HEK293 (cell line): Measurements from ENCODE around the gene UAP1.

Experiments used
- MZF1 ChIP-seq: fragments of 450-650 bp; formaldehyde crosslinking; IDR thresholded peaks from 2 replicates; pipeline ENCODE4 v1.5.1; 2017; ENCODE audit warnings: missing biosample characterization, missing genetic modification characterization, borderline replicate concordance
- PATZ1 ChIP-seq: fragments of 450-650 bp; formaldehyde crosslinking; IDR thresholded peaks from 2 replicates; pipeline ENCODE4 v1.5.1; 2016; ENCODE audit warnings: missing biosample characterization, missing genetic modification characterization
- REPIN1 ChIP-seq: fragments of 450-650 bp; formaldehyde crosslinking; IDR thresholded peaks from 2 replicates; pipeline ENCODE4 v1.5.1; 2017; ENCODE audit warnings: missing biosample characterization, missing genetic modification characterization, low read depth
- YY1 ChIP-seq: fragments of 450-650 bp; formaldehyde crosslinking; IDR thresholded peaks from 2 replicates; pipeline ENCODE4 v1.5.1; 2018; ENCODE audit warnings: missing biosample characterization, missing genetic modification characterization
- ZEB2 ChIP-seq: fragments of 450-650 bp; formaldehyde crosslinking; IDR thresholded peaks from 2 replicates; pipeline ENCODE4 v1.5.1; 2016; ENCODE audit warnings: missing biosample characterization, missing genetic modification characterization
- ZNF350 ChIP-seq: fragments of 450-650 bp; formaldehyde crosslinking; IDR thresholded peaks from 2 replicates; pipeline ENCODE4 v1.5.0; 2017; ENCODE audit warnings: missing biosample characterization, mild to moderate bottlenecking, missing genetic modification characterization
- TF ChIP-seq, protein P1 (sequence below): fragments of 450-650 bp; formaldehyde crosslinking; IDR thresholded peaks from 2 replicates; pipeline ENCODE4 v1.5.1; 2016; ENCODE audit warnings: missing biosample characterization, missing genetic modification characterization

DNA sequence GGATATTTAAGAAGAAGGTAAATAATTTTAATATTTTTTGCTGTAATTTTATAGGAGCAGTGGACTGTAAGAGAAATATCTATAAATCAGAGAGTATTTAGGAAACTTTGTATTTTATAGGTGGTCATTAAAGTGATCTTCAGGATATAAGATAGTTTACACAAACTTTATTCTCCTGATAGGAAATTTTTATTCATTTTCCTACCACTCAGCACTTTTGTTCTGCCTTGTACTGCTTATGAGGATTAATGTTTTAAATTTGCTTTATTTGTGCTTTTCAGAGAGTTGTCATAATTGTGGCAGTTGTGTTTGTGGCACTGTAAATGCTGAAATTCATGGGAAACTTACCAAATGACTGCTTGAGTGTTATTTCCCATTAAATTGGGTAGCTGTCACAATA lies 34.2 kb upstream of the UAP1 start:
- TF ChIP-seq, protein P1, sequence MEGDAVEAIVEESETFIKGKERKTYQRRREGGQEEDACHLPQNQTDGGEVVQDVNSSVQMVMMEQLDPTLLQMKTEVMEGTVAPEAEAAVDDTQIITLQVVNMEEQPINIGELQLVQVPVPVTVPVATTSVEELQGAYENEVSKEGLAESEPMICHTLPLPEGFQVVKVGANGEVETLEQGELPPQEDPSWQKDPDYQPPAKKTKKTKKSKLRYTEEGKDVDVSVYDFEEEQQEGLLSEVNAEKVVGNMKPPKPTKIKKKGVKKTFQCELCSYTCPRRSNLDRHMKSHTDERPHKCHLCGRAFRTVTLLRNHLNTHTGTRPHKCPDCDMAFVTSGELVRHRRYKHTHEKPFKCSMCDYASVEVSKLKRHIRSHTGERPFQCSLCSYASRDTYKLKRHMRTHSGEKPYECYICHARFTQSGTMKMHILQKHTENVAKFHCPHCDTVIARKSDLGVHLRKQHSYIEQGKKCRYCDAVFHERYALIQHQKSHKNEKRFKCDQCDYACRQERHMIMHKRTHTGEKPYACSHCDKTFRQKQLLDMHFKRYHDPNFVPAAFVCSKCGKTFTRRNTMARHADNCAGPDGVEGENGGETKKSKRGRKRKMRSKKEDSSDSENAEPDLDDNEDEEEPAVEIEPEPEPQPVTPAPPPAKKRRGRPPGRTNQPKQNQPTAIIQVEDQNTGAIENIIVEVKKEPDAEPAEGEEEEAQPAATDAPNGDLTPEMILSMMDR (tag by site-specific recombination) = no peak
- no peak for TF ChIP-seq MZF1
- TF ChIP-seq ZEB2 (tag by site-specific recombination) = no peak
- no peak for TF ChIP-seq PATZ1 (tag by site-specific recombination)
- TF ChIP-seq YY1 (tag by site-specific recombination) = no peak
- no peak for TF ChIP-seq REPIN1 (tag by site-specific recombination)
- TF ChIP-seq ZNF350 = no peak
